Brain microvascular endothelial cell (primary cell): ENCODE data around the gene SPRYD4.
"Not testable (repeated sequence)": the region's sequence is repeated elsewhere in the genome, so short reads cannot be mapped to it uniquely, and the experiment has no call there.

Source experiments
- DNase-seq: peaks from one replicate; pipeline ENCODE4 v3.0.0-alpha.2; 2020
- H3K27ac ChIP-seq: fragments of 250-450 bp; sonication (Bioruptor Pico); 2 replicates; pipeline ENCODE4 v1.5.1; 2020; ENCODE audit warnings: mild to moderate bottlenecking, moderate library complexity
- H3K27me3 ChIP-seq: fragments of 250-450 bp; sonication (Bioruptor Pico); replicated peaks from 2 replicates; pipeline ENCODE4 v1.5.1; 2020; ENCODE audit warnings: mild to moderate bottlenecking
- H3K36me3 ChIP-seq: fragments of 250-450 bp; sonication (Bioruptor Pico); replicated peaks from 2 replicates; pipeline ENCODE4 v1.5.1; 2020; ENCODE audit warnings: mild to moderate bottlenecking
- H3K4me3 ChIP-seq: 2 replicates; pipeline ENCODE4 v1.5.1; 2011; ENCODE audit warnings: low read depth, mild to moderate bottlenecking, control low read depth, low read length, moderate library complexity
- in situ Hi-C: cut with HindIII; loops from 2 replicates; pipeline ENCODE4 v1.10.0; 2017; ENCODE audit warnings: low sequenced_read_pairs, low pct_ligation_motif_present
- TF ChIP-seq, protein P1 (sequence below): IDR thresholded peaks from 2 replicates; pipeline ENCODE4 v1.5.1; 2011; ENCODE audit warnings: low read depth, mild to moderate bottlenecking, moderate library complexity, low read length, control low read depth, inconsistent platforms; ENCODE audit errors: missing control alignments

The SPRYD4 gene

DNA sequence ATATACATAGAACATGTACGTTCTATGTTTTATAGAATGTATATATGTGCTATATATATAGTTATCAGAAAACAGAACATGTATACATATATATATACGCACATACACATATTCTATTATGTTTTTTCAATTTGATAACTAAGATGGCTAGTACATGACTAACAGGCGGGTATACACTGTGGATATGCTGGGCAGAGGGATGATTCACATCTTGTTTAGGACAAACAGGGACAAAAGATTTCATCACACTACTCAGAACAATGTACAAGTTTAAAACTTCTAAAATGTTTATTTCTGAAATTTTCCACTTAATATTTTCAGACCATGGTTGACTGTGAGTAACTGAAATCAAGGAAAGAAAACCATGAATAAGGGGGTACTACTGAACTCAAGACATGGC is 36.5 kb upstream of the SPRYD4 start:
- in situ Hi-C loops, result no loop called here
- Histone ChIP-seq H3K27ac (no peak overlapping the region), H3K4me3 (no peak overlapping the region), H3K36me3 (no peaks in the 10 kb centered on the region), H3K27me3 (no peaks in the 10 kb centered on the region)
- no peak for DNase-seq
- TF ChIP-seq, protein P1, sequence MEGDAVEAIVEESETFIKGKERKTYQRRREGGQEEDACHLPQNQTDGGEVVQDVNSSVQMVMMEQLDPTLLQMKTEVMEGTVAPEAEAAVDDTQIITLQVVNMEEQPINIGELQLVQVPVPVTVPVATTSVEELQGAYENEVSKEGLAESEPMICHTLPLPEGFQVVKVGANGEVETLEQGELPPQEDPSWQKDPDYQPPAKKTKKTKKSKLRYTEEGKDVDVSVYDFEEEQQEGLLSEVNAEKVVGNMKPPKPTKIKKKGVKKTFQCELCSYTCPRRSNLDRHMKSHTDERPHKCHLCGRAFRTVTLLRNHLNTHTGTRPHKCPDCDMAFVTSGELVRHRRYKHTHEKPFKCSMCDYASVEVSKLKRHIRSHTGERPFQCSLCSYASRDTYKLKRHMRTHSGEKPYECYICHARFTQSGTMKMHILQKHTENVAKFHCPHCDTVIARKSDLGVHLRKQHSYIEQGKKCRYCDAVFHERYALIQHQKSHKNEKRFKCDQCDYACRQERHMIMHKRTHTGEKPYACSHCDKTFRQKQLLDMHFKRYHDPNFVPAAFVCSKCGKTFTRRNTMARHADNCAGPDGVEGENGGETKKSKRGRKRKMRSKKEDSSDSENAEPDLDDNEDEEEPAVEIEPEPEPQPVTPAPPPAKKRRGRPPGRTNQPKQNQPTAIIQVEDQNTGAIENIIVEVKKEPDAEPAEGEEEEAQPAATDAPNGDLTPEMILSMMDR, result no peak

DNA sequence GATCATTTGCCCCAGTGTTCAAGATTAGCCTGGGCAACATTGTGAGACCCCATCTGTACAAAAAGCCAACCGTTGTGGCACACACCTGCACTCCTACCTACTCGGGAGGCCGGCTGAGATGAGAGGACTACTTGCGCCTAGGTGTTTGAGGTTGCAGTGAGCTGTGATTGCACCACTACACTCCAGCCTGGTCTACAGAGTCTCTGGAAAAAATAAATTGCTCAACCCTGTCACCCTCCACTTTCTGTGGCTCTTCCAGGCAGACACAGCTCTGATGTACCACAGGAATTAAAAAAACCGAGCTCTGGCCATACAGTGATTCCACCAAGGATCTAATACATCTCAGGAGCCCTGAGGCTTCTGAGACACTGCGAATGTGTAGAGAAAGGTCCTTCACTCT is 33.5 kb upstream of the SPRYD4 start:
- no peak overlapping the region for H3K27ac ChIP-seq
- TF ChIP-seq, protein P1, result no peak
- no peak for DNase-seq
- H3K36me3 ChIP-seq, result no peaks in the 10 kb centered on the region
- no peaks in the 10 kb centered on the region for H3K27me3 ChIP-seq
- in situ Hi-C loops, result no loop called here
- no peak overlapping the region for H3K4me3 ChIP-seq

DNA sequence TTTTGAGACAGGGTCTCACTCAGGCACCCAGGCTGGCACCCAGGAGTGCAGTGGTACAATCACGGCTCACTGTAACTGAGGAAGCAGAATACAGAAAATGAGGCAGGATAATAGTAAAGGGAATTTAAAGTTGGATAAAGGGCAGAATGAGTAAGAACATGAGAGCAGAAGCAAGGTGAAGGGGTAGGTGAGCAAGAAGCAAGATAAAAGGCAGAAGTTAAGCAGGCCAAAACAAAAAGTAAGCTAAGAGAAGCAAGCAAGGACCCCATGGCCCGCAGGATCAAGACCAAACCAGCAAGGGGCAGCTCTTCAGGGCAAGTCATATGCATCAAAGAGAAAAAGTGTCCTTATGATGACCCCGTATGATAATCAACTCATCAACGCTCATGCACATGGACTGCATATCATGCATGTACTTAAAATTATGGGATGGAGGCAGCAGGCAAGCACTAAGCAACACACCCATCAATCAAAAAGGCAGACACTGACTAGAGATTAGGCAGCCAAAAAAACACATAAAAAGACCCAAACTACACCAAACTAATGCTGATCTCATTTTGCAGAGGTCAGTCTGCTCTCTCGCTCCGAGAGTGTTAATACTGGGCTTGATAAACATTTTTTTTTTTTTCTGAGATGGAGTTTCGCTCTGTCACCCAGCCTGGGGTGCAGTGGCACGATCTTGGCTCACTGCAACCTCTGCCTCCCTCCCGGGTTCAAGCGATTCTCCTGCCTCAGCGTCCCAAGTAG is 30.8 kb upstream of the SPRYD4 start:
- TF ChIP-seq, protein P1, result no peak
- in situ Hi-C loops, result no loop called here
- Histone ChIP-seq H3K27me3 (no peaks in the 10 kb centered on the region), H3K27ac (no peak overlapping the region), H3K4me3 (no peak overlapping the region), H3K36me3 (no peaks in the 10 kb centered on the region)
- DNase-seq, result no peak

DNA sequence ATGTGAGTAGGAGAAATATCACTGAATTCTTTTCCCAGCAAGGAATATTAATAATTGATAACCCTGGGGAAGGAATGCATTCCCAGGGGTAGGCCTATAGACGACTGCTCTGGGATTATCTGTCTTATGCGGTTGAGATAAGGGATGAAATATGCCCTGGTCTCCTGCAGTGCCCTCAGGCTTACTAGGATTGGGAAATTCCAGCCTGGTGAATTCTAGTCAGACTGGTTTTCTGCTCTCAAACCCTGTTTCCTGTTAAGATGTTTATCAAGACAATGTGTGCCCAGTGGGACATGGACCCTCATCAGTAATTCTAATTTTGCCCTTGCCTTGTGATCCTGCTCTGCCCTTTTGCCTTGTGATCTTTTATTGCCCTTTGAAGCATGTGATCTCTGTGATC is 25.2 kb upstream of the SPRYD4 start:
- not testable (repeated sequence) for H3K27ac ChIP-seq, H3K27me3 ChIP-seq

DNA sequence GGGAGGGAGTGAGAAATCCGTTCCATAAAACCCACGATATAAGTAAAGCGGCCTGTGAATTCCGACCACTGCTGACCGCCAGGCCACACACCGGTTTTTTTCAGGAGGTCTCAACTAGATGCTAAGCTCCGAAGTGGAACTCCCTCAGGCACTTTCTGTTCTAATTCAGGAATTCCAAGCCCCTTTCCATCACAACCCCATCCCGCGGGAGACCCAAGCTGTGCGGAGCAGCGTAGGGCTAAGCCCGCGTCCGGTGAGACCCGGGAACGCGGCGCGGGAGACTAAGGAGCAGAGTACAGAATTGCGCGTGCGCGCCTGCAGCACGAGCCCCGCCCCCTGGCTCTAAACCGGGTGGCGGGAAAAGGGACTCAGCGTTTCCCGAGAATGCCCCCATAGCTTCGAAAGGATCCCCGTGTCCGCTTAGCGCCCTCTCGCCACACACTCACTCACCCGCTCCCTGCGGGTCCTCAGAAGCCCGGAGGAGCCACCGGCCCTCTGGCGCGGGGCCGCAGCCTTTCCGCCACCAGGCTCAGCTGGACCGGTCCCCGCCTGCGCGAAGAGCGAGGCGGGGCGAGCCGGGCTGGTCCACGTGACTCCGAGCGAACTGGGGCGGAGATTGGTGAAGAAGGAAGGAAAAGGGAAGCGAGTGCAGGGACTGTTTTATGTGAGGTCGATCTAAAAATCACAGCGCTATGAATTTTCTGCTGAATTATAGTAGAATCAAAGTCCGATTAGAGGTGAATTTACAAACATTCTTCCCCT is 19.3 kb upstream of the SPRYD4 start, which contains the start of gene TIMELESS:
Gene TIMELESS, minus strand, starts transcription at position 567 of the 762 bp plus-strand sequence. CDS start 15,256 bp downstream, outside the sequence.
- TF ChIP-seq, protein P1, result no peak
- DNase-seq, result peak; percentile 72
- Histone ChIP-seq H3K4me3 (peak within 1 kb of the TSS; percentile 82), H3K27me3 (no peaks in the 10 kb centered on the region), H3K27ac (peak within 1 kb of the TSS; percentile 35), H3K36me3 (no peaks in the 10 kb centered on the region)
- in situ Hi-C loops, result no loop called here

More for the DNA sequence above, 25.2 kb upstream of the SPRYD4 start:
- H3K4me3 ChIP-seq, in situ Hi-C loops, H3K36me3 ChIP-seq, DNase-seq: not testable (repeated sequence)

DNA sequence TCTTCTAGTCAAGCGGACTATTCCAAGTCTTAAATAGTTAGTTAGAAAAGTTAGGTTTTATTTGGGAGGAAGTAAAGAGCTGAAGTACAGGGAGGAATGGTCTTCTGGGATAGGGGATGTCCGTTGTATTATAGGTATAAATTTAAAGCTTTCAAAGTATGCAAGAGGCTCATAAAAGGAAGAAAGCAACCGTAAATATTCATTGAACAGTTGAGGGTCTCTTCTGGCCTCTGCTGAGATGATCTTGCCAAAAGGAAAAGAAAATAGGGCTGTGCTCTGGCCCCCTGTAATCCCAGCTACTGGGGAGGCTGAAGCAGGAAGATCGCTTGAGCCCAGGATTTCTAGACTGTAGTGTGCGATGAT is 18.8 kb upstream of the SPRYD4 start:
- Histone ChIP-seq H3K36me3 (no peaks in the 10 kb centered on the region), H3K27ac (peak overlapping the region; percentile 35), H3K4me3 (peak overlapping the region; percentile 82), H3K27me3 (no peaks in the 10 kb centered on the region)
- no peak for DNase-seq
- in situ Hi-C loops, result no loop called here
- TF ChIP-seq, protein P1, result no peak
